ENCODE results near the gene DNAJC21. TPM values are rescaled to one million over a fixed set of nuclear protein-coding genes. Genes with fewer than 3 reads are reported as not detected.

Gene DNAJC21
- total RNA-seq, 1 donor from 2014 or later: 14.6 TPM

GRCh38 chr5:34930870-34931269, 1.5 kb downstream of the DNAJC21 start:
- Histone ChIP-seq H3K9ac (ENCODE audit: low read depth in 1 of 3, low read length in 3 of 3) (peak overlapping the region; percentile 93 to 96 (median 95)), H3K4me1 (ENCODE audit: control insufficient read depth in 3 of 3, insufficient read depth in 3 of 3, low read length in 3 of 3) (peaks cover 8 to 22% (median 15%) of the 10 kb centered on the region in 3 donors), H3K36me3 (ENCODE audit: control insufficient read depth in 3 of 3, insufficient read depth in 3 of 3, low read length in 3 of 3) (peaks cover 0 to 18% (median 10%) of the 10 kb centered on the region in 3 donors), H3K9me3 (ENCODE audit: control insufficient read depth in 3 of 3, low read length in 3 of 3) (no peaks in the 10 kb centered on the region), H3K27me3 (ENCODE audit: control insufficient read depth in 3 of 3, insufficient read depth in 3 of 3, low read length in 3 of 3) (no peaks in the 10 kb centered on the region), H3K4me3 (ENCODE audit: low read length in 3 of 3) (peak overlapping the region; percentile 90 to 96 (median 95)), H3K27ac (ENCODE audit: low read depth, low read length) (peak overlapping the region; percentile 93)

- Histone ChIP-seq H3K4me1 (ENCODE audit: control insufficient read depth in 3 of 3, insufficient read depth in 3 of 3, low read length in 3 of 3) (peaks cover 8 to 22% (median 15%) of the 10 kb centered on the region in 3 donors), H3K27me3 (ENCODE audit: control insufficient read depth in 3 of 3, insufficient read depth in 3 of 3, low read length in 3 of 3) (no peaks in the 10 kb centered on the region), H3K4me3 (ENCODE audit: low read length in 3 of 3) (no peak overlapping the region), H3K36me3 (ENCODE audit: control insufficient read depth in 3 of 3, insufficient read depth in 3 of 3, low read length in 3 of 3) (peaks cover 12 to 20% (median 20%) of the 10 kb centered on the region in 3 donors), H3K9me3 (ENCODE audit: control insufficient read depth in 3 of 3, low read length in 3 of 3) (no peaks in the 10 kb centered on the region), H3K9ac (ENCODE audit: low read depth in 1 of 3, low read length in 3 of 3) (no peak overlapping the region), H3K27ac (ENCODE audit: low read depth, low read length) (no peak overlapping the region)
Observed at GRCh38 chr5:34932947-34933346, 3.6 kb downstream of the DNAJC21 start.

- Histone ChIP-seq H3K27me3 (ENCODE audit: control insufficient read depth in 3 of 3, insufficient read depth in 3 of 3, low read length in 3 of 3) (no peaks in the 10 kb centered on the region), H3K36me3 (ENCODE audit: control insufficient read depth in 3 of 3, insufficient read depth in 3 of 3, low read length in 3 of 3) (peaks cover 31 to 50% (median 46%) of the 10 kb centered on the region in 3 donors), H3K9me3 (ENCODE audit: control insufficient read depth in 3 of 3, low read length in 3 of 3) (no peaks in the 10 kb centered on the region), H3K4me1 (ENCODE audit: control insufficient read depth in 3 of 3, insufficient read depth in 3 of 3, low read length in 3 of 3) (no peaks in the 10 kb centered on the region), H3K27ac (ENCODE audit: low read depth, low read length) (no peak overlapping the region), H3K4me3 (ENCODE audit: low read length in 3 of 3) (no peak overlapping the region), H3K9ac (ENCODE audit: low read depth in 1 of 3, low read length in 3 of 3) (no peak overlapping the region)
Observed at GRCh38 chr5:34941936-34942335, 12.6 kb downstream of the DNAJC21 start.

GRCh38 chr5:34944044-34944443, 14.7 kb downstream of the DNAJC21 start:
- Histone ChIP-seq H3K36me3 (ENCODE audit: control insufficient read depth in 3 of 3, insufficient read depth in 3 of 3, low read length in 3 of 3) (peaks cover 14 to 37% (median 32%) of the 10 kb centered on the region in 3 donors), H3K4me3 (ENCODE audit: low read length in 3 of 3) (no peak overlapping the region), H3K27ac (ENCODE audit: low read depth, low read length) (no peak overlapping the region), H3K9me3 (ENCODE audit: control insufficient read depth in 3 of 3, low read length in 3 of 3) (no peaks in the 10 kb centered on the region), H3K9ac (ENCODE audit: low read depth in 1 of 3, low read length in 3 of 3) (no peak overlapping the region), H3K4me1 (ENCODE audit: control insufficient read depth in 3 of 3, insufficient read depth in 3 of 3, low read length in 3 of 3) (no peaks in the 10 kb centered on the region), H3K27me3 (ENCODE audit: control insufficient read depth in 3 of 3, insufficient read depth in 3 of 3, low read length in 3 of 3) (no peaks in the 10 kb centered on the region)

- H3K27ac ChIP-seq (ENCODE audit: low read depth, low read length): no peak overlapping the region
- peaks cover 14 to 35% (median 35%) of the 10 kb centered on the region in 3 donors for H3K36me3 ChIP-seq (ENCODE audit: control insufficient read depth in 3 of 3, insufficient read depth in 3 of 3, low read length in 3 of 3)
- no peaks in the 10 kb centered on the region for H3K9me3 ChIP-seq (ENCODE audit: control insufficient read depth in 3 of 3, low read length in 3 of 3)
- no peaks in the 10 kb centered on the region for H3K4me1 ChIP-seq (ENCODE audit: control insufficient read depth in 3 of 3, insufficient read depth in 3 of 3, low read length in 3 of 3)
- no peak overlapping the region for H3K9ac ChIP-seq (ENCODE audit: low read depth in 1 of 3, low read length in 3 of 3)
- no peaks in the 10 kb centered on the region for H3K27me3 ChIP-seq (ENCODE audit: control insufficient read depth in 3 of 3, insufficient read depth in 3 of 3, low read length in 3 of 3)
- no peak overlapping the region for H3K4me3 ChIP-seq (ENCODE audit: low read length in 3 of 3)
Observed at GRCh38 chr5:34944460-34945047, 15.2 kb downstream of the DNAJC21 start.

- Histone ChIP-seq H3K9me3 (ENCODE audit: control insufficient read depth in 3 of 3, low read length in 3 of 3) (no peaks in the 10 kb centered on the region), H3K27ac (ENCODE audit: low read depth, low read length) (no peak overlapping the region), H3K4me1 (ENCODE audit: control insufficient read depth in 3 of 3, insufficient read depth in 3 of 3, low read length in 3 of 3) (no peaks in the 10 kb centered on the region), H3K36me3 (ENCODE audit: control insufficient read depth in 3 of 3, insufficient read depth in 3 of 3, low read length in 3 of 3) (peaks cover 3 to 24% (median 18%) of the 10 kb centered on the region in 3 donors), H3K4me3 (ENCODE audit: low read length in 3 of 3) (no peak overlapping the region), H3K9ac (ENCODE audit: low read depth in 1 of 3, low read length in 3 of 3) (no peak overlapping the region), H3K27me3 (ENCODE audit: control insufficient read depth in 3 of 3, insufficient read depth in 3 of 3, low read length in 3 of 3) (no peaks in the 10 kb centered on the region)
Observed at GRCh38 chr5:34957321-34957720, 28.0 kb downstream of the DNAJC21 start.

GRCh38 chr5:34957857-34958690, 28.7 kb downstream of the DNAJC21 start:
- no peaks in the 10 kb centered on the region for H3K4me1 ChIP-seq (ENCODE audit: control insufficient read depth in 3 of 3, insufficient read depth in 3 of 3, low read length in 3 of 3)
- no peak overlapping the region for H3K27ac ChIP-seq (ENCODE audit: low read depth, low read length)
- H3K4me3 ChIP-seq (ENCODE audit: low read length in 3 of 3): no peak overlapping the region
- no peaks in the 10 kb centered on the region for H3K27me3 ChIP-seq (ENCODE audit: control insufficient read depth in 3 of 3, insufficient read depth in 3 of 3, low read length in 3 of 3)
- H3K36me3 ChIP-seq (ENCODE audit: control insufficient read depth in 3 of 3, insufficient read depth in 3 of 3, low read length in 3 of 3): peaks cover 3 to 17% (median 17%) of the 10 kb centered on the region in 3 donors
- H3K9me3 ChIP-seq (ENCODE audit: control insufficient read depth in 3 of 3, low read length in 3 of 3): no peaks in the 10 kb centered on the region
- H3K9ac ChIP-seq (ENCODE audit: low read depth in 1 of 3, low read length in 3 of 3): no peak overlapping the region

- Histone ChIP-seq H3K36me3 (ENCODE audit: control insufficient read depth in 3 of 3, insufficient read depth in 3 of 3, low read length in 3 of 3) (peaks cover under 1 to 10% (median 8%) of the 10 kb centered on the region in 3 donors), H3K27ac (ENCODE audit: low read depth, low read length) (no peak overlapping the region), H3K4me3 (ENCODE audit: low read length in 3 of 3) (no peak overlapping the region), H3K9me3 (ENCODE audit: control insufficient read depth in 3 of 3, low read length in 3 of 3) (no peaks in the 10 kb centered on the region), H3K4me1 (ENCODE audit: control insufficient read depth in 3 of 3, insufficient read depth in 3 of 3, low read length in 3 of 3) (no peaks in the 10 kb centered on the region), H3K27me3 (ENCODE audit: control insufficient read depth in 3 of 3, insufficient read depth in 3 of 3, low read length in 3 of 3) (no peaks in the 10 kb centered on the region), H3K9ac (ENCODE audit: low read depth in 1 of 3, low read length in 3 of 3) (no peak overlapping the region)
Observed at GRCh38 chr5:34959323-34959722, 30.0 kb downstream of the DNAJC21 start.

- Histone ChIP-seq H3K4me3 (ENCODE audit: low read length in 3 of 3) (no peak overlapping the region), H3K27ac (ENCODE audit: low read depth, low read length) (no peak overlapping the region), H3K9me3 (ENCODE audit: control insufficient read depth in 3 of 3, low read length in 3 of 3) (no peaks in the 10 kb centered on the region), H3K27me3 (ENCODE audit: control insufficient read depth in 3 of 3, insufficient read depth in 3 of 3, low read length in 3 of 3) (no peaks in the 10 kb centered on the region), H3K36me3 (ENCODE audit: control insufficient read depth in 3 of 3, insufficient read depth in 3 of 3, low read length in 3 of 3) (peaks cover 0 to 2% (median 0%) of the 10 kb centered on the region in 3 donors), H3K4me1 (ENCODE audit: control insufficient read depth in 3 of 3, insufficient read depth in 3 of 3, low read length in 3 of 3) (no peaks in the 10 kb centered on the region), H3K9ac (ENCODE audit: low read depth in 1 of 3, low read length in 3 of 3) (no peak overlapping the region)
Observed at GRCh38 chr5:34967540-34967939, 38.2 kb downstream of the DNAJC21 start.

GRCh38 chr5:34968258-34968657, 38.9 kb downstream of the DNAJC21 start:
- Histone ChIP-seq H3K27ac (ENCODE audit: low read depth, low read length) (no peak overlapping the region), H3K9ac (ENCODE audit: low read depth in 1 of 3, low read length in 3 of 3) (no peak overlapping the region), H3K36me3 (ENCODE audit: control insufficient read depth in 3 of 3, insufficient read depth in 3 of 3, low read length in 3 of 3) (peaks cover 0 to 2% (median 0%) of the 10 kb centered on the region in 3 donors), H3K9me3 (ENCODE audit: control insufficient read depth in 3 of 3, low read length in 3 of 3) (no peaks in the 10 kb centered on the region), H3K4me3 (ENCODE audit: low read length in 3 of 3) (no peak overlapping the region), H3K4me1 (ENCODE audit: control insufficient read depth in 3 of 3, insufficient read depth in 3 of 3, low read length in 3 of 3) (no peaks in the 10 kb centered on the region), H3K27me3 (ENCODE audit: control insufficient read depth in 3 of 3, insufficient read depth in 3 of 3, low read length in 3 of 3) (no peaks in the 10 kb centered on the region)
